Cardiac septum (tissue), 1 donor: Measurements from ENCODE around the gene DENND1A. TPM values are rescaled to one million over a fixed set of nuclear protein-coding genes. Genes with fewer than 3 reads are reported as not detected.
A peak's percentile ranks its signal among the peaks of the same experiment; 100 is the strongest.

Experiments used
- DNase-seq: peaks from one replicate; pipeline ENCODE4 v3.0.0-alpha.2; 2020; ENCODE audit warnings: low spot score
- intact Hi-C: fragments of 100-400 bp; cut with DNase I; formaldehyde crosslinking; loops from one replicate; pipeline ENCODE4 v1.14.0; 2022
- total RNA-seq: library from RNA; stranded (reverse); fragmentation: NEBNext Ultra II Directional; extraction: Animal tissue kit (Norgen Biotek cat#: 25700); gene quantifications from one replicate; pipeline ENCODE4 v1.2.1, GENCODE V29; 2021
- donor health status: DM: no; HTN: no; CAD: no.

Gene DENND1A
- total RNA-seq, 1 donor from 2014 or later, result 16.0 TPM

- intact Hi-C loops, result no loop called here
- no peak for DNase-seq
Measured at GRCh38 chr9:123537809-123538208, 392.1 kb downstream of the DENND1A start.

DNA sequence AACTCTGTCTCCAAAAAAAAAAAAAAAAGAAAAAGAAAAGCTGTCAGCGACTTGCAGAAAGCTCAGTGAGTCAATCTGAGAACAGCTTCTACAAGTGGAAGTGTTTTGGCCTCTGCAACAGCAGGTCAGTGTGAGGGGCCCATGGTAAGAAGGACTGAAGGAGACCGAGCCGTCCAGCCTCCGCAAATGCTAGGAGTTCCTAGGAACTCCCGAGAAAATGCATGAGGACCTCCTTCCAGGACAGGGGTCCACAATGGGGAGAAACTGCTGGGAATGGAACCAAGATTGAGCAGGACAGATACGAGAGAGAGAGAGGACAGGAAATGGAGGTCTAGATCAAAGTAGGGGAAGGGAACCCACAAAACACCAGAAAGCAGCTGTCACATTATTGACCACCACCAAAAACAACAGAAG is 393.5 kb downstream of the DENND1A start:
- intact Hi-C loops, result no loop called here
- no peak for DNase-seq

GRCh38 chr9:123534336-123534735 is 395.6 kb downstream of the DENND1A start:
- no peak for DNase-seq

DNA sequence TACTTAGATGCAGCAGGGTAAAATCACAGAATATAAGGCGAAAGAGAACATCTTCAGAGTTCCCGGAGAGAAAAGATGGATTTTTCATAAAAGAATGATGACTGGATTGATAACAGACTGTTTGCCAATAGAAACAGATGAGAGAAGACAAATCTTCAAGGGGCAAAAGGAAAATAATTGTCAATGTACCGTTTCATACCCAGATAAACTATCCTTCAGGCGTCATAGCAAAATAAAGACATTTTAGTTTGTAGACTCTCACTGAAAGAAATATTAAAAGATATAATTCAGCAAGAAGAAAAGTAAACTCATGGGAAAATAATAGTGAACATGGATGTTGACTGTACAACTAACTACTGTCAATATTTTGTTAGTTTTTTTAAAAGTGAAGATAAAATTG is 399.7 kb downstream of the DENND1A start:
- no peak for DNase-seq
- intact Hi-C loops, result no loop called here

More at GRCh38 chr9:123534336-123534735, 395.6 kb downstream of the DENND1A start:
- intact Hi-C loops, result no loop called here

DNA sequence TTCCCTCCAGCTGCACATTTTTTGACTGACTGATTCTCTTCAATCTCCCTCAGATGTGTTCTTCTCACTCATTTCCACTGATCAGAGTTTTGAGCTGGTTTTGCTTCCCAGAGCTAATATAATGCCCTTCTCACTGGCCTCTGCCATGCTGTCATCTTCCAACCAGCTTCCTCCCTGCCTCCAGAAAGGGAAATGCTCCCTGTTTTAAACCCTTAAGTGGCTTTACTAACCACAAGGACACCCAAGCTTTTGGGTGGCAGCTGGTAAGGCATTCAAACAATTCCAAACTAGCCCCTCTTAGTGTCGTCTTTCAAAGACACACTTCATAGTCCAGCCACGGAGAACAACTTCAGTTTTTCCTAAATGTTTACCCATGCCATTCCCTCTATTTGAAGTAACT is 401.4 kb downstream of the DENND1A start:
- intact Hi-C loops, result no loop called here

GRCh38 chr9:123527981-123528380 is 401.9 kb downstream of the DENND1A start:
- intact Hi-C loops, result no loop called here
- DNase-seq, result no peak

More for the DNA sequence above, 401.4 kb downstream of the DENND1A start:
- no peak for DNase-seq

DNA sequence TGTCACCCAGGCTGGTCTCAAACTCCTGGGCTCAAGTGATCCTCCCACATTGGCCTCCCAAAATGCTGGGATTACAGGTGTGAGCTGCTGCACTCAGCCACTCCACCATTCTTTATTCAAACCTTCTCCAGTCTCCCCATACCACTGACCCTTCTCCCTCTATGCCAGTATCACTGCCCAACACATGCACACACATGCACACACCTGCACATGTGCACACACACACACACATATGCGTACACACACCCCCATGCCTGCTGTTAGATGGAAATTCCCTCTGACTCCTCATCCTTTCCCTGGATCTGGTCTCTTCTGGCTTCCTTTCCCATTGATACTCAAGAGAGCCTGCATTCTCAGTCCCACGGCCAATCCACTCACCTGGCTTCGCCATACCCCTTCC is 404.0 kb downstream of the DENND1A start:
- no peak for DNase-seq
- intact Hi-C loops, result no loop called here

- DNase-seq, result no peak
- intact Hi-C loops, result no loop called here
Measured at GRCh38 chr9:123525424-123525823, 404.5 kb downstream of the DENND1A start.

DNA sequence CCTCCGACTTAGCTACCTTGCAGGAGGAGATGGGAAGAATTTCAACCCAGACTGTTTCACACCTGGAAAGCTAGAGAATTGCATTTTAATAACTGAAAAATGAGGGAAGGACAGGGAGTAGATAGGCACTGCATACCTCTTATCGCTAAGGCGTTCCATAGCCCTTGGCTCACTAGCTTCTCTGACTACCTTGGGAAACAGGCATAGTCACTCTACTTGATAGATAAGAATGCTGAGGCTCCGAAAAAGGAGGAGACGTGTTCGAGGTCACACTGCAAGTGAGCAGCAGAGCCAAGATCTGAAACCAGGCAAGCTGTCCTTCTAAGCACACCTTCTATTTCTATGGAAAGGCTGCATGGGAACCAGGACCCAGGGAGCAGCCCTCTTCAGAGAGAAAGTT is 405.1 kb downstream of the DENND1A start:
- DNase-seq, result no peak

DNA sequence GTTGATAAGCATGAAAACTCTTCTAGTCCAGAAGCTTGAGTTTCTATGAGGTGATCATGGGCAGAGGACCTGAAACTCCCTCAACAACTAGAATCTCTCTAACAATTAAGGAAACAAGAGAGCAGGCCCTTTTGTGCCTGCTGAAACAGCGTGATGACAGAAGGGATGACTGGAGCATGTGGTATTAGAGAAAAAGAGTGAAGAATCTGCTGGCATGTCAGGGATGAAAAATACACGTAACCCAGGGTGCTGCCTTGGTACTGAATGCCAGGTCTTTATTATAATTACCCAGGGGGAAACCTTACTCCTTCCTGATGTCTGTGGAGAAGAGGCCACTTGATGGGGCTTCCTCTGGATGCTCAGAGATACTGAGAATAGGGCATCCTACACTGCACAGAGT is 406.1 kb downstream of the DENND1A start:
- intact Hi-C loops, result no loop called here
- no peak for DNase-seq

More for the DNA sequence above, 405.1 kb downstream of the DENND1A start:
- intact Hi-C loops, result no loop called here

GRCh38 chr9:123523001-123523400 is 406.9 kb downstream of the DENND1A start:
- intact Hi-C loops, result no loop called here
- no peak for DNase-seq

GRCh38 chr9:123522251-123522650 is 407.7 kb downstream of the DENND1A start:
- intact Hi-C loops, result no loop called here

GRCh38 chr9:123518338-123518737 is 411.6 kb downstream of the DENND1A start:
- intact Hi-C loops, result no loop called here
- DNase-seq, result no peak

More at GRCh38 chr9:123522251-123522650, 407.7 kb downstream of the DENND1A start:
- no peak for DNase-seq

DNA sequence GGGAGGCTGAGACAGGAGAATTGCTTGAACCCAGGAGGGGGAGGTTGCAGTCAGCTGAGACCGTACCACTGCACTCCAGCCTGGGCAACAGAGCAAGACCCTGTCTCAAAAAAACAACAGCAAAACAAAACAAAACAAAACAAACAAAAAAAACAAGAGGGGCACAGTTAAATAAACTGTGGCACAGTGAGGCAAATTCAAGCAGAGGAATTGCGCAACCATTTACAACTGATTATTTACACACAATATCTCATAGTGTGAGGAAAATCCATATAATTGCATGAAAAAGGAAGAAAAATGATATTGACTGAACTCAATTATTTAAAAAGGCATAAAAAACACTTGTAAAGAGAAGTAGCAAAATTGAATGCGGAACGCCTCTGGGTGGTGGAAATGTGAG is 412.4 kb downstream of the DENND1A start:
- intact Hi-C loops, result no loop called here
- DNase-seq, result no peak

- DNase-seq, result no peak
- intact Hi-C loops, result no loop called here
Measured at GRCh38 chr9:123514766-123515165, 415.2 kb downstream of the DENND1A start.

DNA sequence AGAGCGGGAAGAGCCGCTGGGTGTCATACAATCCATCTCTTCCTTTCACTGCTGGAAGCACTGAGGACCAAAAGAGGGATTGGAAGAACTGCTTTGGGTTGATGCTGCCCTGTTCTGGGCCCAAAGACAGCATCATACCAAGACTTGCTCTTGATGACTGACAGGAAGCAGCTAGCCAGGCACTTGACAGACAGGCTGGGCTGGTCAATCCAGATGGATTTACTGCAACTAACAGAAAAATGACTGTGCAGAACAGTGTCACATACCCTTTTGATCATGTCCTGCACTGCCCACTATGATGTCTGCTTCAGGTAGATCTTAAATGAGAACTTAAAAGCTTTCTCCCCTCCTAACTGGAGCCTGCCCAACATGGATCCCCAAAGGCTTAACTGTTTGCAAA is 416.4 kb downstream of the DENND1A start:
- intact Hi-C loops, result no loop called here
- DNase-seq, result no peak

- intact Hi-C loops, result no loop called here
- DNase-seq, result no peak
Measured at GRCh38 chr9:123511326-123512277, 418.3 kb downstream of the DENND1A start.

DNA sequence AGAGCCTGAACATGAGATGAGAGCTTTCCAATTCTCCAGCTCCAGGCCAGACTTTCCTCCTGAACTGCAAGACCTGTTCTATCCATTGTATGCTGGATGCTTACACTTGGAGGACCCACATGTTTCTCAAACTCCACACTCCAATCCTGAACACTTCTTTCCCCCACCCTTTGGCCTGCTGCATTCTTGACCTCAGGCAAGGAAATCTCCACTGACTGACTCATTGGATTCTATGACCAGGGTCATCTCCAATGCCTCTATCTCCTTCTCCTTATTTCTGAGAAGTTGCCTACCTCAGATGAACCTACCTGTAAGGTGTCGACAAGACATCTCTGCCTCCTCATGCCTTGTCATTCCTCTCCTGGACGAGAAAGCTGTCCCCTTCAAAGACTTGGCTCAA is 420.3 kb downstream of the DENND1A start:
- DNase-seq, result no peak
- intact Hi-C loops, result no loop called here

GRCh38 chr9:123508048-123508447 is 421.9 kb downstream of the DENND1A start:
- intact Hi-C loops, result no loop called here
- DNase-seq, result no peak

GRCh38 chr9:123505496-123505895 is 424.4 kb downstream of the DENND1A start:
- intact Hi-C loops, result no loop called here
- DNase-seq, result no peak

DNA sequence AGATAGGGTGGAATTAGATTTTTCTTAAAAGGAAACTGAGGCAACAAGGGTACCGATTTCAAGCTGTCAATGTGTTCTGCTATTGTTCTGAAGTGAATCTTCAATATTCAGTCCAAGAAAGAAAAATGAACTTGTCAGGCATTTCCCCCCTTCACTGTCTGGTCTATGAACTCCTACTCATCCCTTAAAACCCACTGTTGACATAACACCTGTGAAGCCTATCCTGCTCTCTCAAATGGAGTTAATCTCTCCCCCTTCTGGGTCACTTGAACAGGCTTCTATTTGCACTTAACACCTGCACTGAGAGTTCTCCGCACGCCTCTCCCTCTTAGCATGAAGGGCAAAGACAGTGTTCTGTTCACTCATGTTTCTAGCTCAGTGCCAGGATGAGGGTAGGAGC is 429.6 kb downstream of the DENND1A start:
- intact Hi-C loops, result no loop called here
- DNase-seq, result peak; percentile 0
